ENCODE measurements around the gene PLET1.

DNA sequence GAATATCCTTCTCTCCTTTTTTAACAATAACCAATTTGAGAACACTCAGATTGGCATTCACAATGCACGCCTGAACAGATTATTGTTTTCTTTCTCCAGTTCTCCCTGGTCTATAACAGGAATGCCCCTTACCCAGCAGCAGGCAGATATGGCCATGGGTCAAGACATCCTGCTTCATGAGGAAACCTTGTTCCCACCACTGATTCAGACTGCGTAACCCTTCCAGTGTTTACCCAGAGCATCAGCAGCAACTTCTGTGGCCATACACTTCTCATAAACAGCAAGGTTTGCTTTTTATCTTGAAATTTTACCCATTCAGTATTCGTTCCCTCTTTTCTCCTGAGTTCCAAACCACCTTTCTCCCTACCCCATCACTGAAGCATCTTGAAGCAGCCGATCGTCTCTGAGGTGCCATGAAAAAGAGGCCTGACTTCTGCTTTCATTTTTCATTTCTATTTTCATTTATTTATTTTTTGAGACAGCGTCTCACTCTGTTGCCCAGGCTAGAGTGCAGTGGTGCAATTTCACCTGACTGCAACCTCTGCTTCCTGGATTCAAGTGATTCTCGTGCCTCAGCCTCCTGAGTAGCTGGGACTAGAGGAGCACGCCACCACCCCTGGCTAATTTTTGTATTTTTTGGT is 24.8 kb downstream of the PLET1 start:
- TF ChIP-seq, protein P1, sequence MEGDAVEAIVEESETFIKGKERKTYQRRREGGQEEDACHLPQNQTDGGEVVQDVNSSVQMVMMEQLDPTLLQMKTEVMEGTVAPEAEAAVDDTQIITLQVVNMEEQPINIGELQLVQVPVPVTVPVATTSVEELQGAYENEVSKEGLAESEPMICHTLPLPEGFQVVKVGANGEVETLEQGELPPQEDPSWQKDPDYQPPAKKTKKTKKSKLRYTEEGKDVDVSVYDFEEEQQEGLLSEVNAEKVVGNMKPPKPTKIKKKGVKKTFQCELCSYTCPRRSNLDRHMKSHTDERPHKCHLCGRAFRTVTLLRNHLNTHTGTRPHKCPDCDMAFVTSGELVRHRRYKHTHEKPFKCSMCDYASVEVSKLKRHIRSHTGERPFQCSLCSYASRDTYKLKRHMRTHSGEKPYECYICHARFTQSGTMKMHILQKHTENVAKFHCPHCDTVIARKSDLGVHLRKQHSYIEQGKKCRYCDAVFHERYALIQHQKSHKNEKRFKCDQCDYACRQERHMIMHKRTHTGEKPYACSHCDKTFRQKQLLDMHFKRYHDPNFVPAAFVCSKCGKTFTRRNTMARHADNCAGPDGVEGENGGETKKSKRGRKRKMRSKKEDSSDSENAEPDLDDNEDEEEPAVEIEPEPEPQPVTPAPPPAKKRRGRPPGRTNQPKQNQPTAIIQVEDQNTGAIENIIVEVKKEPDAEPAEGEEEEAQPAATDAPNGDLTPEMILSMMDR (IDR thresholded peaks at IDR 0.05; ENCODE audit: insufficient read depth, low read depth, low read length): no peak
- no peak for TF ChIP-seq EZH2 (IDR thresholded peaks at IDR 0.05; ENCODE audit: insufficient read depth, low read length)
